ENCODE data around the gene DIPK2A. TPM values are rescaled to one million over a fixed set of nuclear protein-coding genes. Genes with fewer than 3 reads are reported as not detected.

The DIPK2A gene
- total RNA-seq, 1 experiment from 2014 or later = 50.2 TPM

GRCh38 chr3:143974271-143975238, 2.9 kb downstream of the DIPK2A start:
- DNase-seq (ENCODE audit: low spot score) = no peak

GRCh38 chr3:143975554-143976152, 4.0 kb downstream of the DIPK2A start:
- peak; percentile 46 for DNase-seq (ENCODE audit: low spot score)

- no peak for DNase-seq (ENCODE audit: low spot score)
Observed at GRCh38 chr3:143977341-143978262, 6.0 kb downstream of the DIPK2A start.

- no peak for DNase-seq (ENCODE audit: low spot score)
Observed at GRCh38 chr3:143978263-143978631, 6.6 kb downstream of the DIPK2A start.

GRCh38 chr3:143979041-143979440, 7.4 kb downstream of the DIPK2A start:
- DNase-seq (ENCODE audit: low spot score) = no peak

- DNase-seq (ENCODE audit: low spot score) = no peak
Observed at GRCh38 chr3:143979813-143980212, 8.2 kb downstream of the DIPK2A start.

GRCh38 chr3:143988306-143988705, 16.7 kb downstream of the DIPK2A start:
- no peak for DNase-seq (ENCODE audit: low spot score)

- DNase-seq (ENCODE audit: low spot score) = no peak
Observed at GRCh38 chr3:143989461-143989860, 17.8 kb downstream of the DIPK2A start.

- DNase-seq (ENCODE audit: low spot score) = no peak
Observed at GRCh38 chr3:143991713-143992112, 20.1 kb downstream of the DIPK2A start.

GRCh38 chr3:143998266-143998665, 26.6 kb downstream of the DIPK2A start:
- no peak for DNase-seq (ENCODE audit: low spot score)

GRCh38 chr3:144003051-144003450, 31.4 kb downstream of the DIPK2A start:
- no peak for DNase-seq (ENCODE audit: low spot score)

GRCh38 chr3:144010371-144010770, 38.7 kb downstream of the DIPK2A start:
- DNase-seq (ENCODE audit: low spot score) = no peak

- no peak for DNase-seq (ENCODE audit: low spot score)
Observed at GRCh38 chr3:144011251-144011799, 39.7 kb downstream of the DIPK2A start.

- DNase-seq (ENCODE audit: low spot score) = no peak
Observed at GRCh38 chr3:144015133-144015532, 43.5 kb downstream of the DIPK2A start.

GRCh38 chr3:144018776-144019175, 47.2 kb downstream of the DIPK2A start:
- no peak for DNase-seq (ENCODE audit: low spot score)

Other genes with a start within 250 kb of the DIPK2A start
- not detected in 2 replicates for gene SLC9A9, start 123.4 kb upstream of the DIPK2A start, total RNA-seq (2014; rRNA removed; shearing (Covaris generic))

All from HT-29 (cell line).